ENCODE measurements around the gene EFCAB6. TPM values are rescaled to one million over a fixed set of nuclear protein-coding genes. Genes with fewer than 3 reads are reported as not detected.

Gene EFCAB6
- total and polyA plus RNA-seq, 9 of the 15 experiments (the other 6 are each of a cell fraction or from before 2014, with no cell fraction given), result 0.06 TPM; not detected in 8

DNA sequence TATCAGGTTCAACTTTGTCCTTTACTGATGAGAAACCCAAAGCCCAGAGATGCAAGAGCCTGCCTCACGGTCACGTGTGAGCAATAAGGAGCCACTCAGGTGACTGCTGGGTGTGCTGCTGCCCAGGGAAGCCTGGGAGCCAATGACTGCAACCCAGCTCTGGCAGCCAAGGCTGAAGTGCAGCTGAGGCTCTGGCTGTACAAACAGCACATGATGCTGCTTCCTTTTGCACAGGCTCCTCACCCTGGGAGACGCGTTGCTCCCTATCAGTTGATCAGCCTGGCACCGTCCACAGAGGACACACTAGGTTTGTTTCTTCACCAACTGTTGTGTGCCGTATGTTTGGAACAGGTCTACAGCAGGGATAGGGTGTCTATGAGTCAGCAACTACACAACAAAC lies 168.7 kb downstream of the EFCAB6 start:
- H3K9ac ChIP-seq (ENCODE audit: insufficient read depth in 1 of 2, low read depth in 2 of 2, low read length in 2 of 2), result no peak overlapping the region
- no peak overlapping the region for H3K4me3 ChIP-seq
- no peaks in the 10 kb centered on the region for H3K9me1 ChIP-seq (ENCODE audit: control insufficient read depth, insufficient read depth, low read length)
- H2AFZ ChIP-seq (ENCODE audit: low read depth, low read length), result no peak overlapping the region
- CTCF ChIA-PET (ENCODE audit: low intra/inter-chr PET ratio), result no interaction called here
- H3K79me2 ChIP-seq (ENCODE audit: control insufficient read depth, insufficient read depth, low read length), result no peaks in the 10 kb centered on the region
- ATAC-seq (no peak), FAIRE-seq (no peak), DNase-seq (ENCODE audit: extremely low read depth in 1 of 4, low spot score in 3 of 4) (no peak)
- TF ChIP-seq SAP30 (IDR thresholded peaks at IDR 0.05; ENCODE audit: borderline replicate concordance, insufficient read depth, low read depth, low read length, poor library complexity, severe bottlenecking) (no peak), ZNF76 (CRISPR knock-in tag; IDR thresholded peaks at IDR 0.05; ENCODE audit: borderline replicate concordance) (no peak), ZZZ3 (IDR thresholded peaks at IDR 0.05) (no peak), JUNB (CRISPR knock-in tag; conservative IDR thresholded peaks at IDR 0.05) (no peak), TFE3 (CRISPR knock-in tag; IDR thresholded peaks at IDR 0.05) (no peak), FUS (optimal IDR thresholded peaks at IDR 0.05; ENCODE audit: low read depth, low read length) (no peak), PHTF2 (CRISPR knock-in tag; IDR thresholded peaks at IDR 0.05) (no peak), GATAD2B (IDR thresholded peaks at IDR 0.05; ENCODE audit: borderline replicate concordance) (no peak), NCOA6 (IDR thresholded peaks at IDR 0.05) (no peak), NCOA4 (IDR thresholded peaks at IDR 0.05; ENCODE audit: partially characterized antibody) (no peak), BRD9 (IDR thresholded peaks at IDR 0.05; ENCODE audit: low read depth, partially characterized antibody) (no peak)
- TF ChIP-seq, protein P1, sequence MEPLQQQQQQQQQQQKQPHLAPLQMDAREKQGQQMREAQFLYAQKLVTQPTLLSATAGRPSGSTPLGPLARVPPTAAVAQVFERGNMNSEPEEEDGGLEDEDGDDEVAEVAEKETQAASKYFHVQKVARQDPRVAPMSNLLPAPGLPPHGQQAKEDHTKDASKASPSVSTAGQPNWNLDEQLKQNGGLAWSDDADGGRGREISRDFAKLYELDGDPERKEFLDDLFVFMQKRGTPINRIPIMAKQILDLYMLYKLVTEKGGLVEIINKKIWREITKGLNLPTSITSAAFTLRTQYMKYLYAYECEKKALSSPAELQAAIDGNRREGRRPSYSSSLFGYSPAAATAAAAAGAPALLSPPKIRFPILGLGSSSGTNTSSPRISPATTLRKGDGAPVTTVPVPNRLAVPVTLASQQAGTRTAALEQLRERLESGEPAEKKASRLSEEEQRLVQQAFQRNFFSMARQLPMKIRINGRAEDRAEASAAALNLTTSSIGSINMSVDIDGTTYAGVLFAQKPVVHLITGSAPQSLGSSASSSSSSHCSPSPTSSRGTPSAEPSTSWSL (CRISPR knock-in tag; IDR thresholded peaks at IDR 0.05; ENCODE audit: borderline replicate concordance), result no peak
- BruUV-seq (replicated peaks), result no TSS peak
- H3K27me3 ChIP-seq (ENCODE audit: control insufficient read depth in 2 of 2, insufficient read depth in 2 of 2, low read length in 2 of 2), result no peaks in the 10 kb centered on the region
- WGBS (ENCODE audit: insufficient coverage, low coverage, missing lambda C conversion rate), result 0% methylated on average over 5 of the region's 6 CpGs
- no peaks in the 10 kb centered on the region for H4K20me1 ChIP-seq (replicated peaks; ENCODE audit: control insufficient read depth, insufficient read depth, low read length)
- POLR2A ChIA-PET, result no interaction called here
- intact Hi-C loops (cut with micrococcal nuclease) (no loop called here), in situ Hi-C loops (cut with MboI) (no loop called here)
- no peaks in the 10 kb centered on the region for H3K36me3 ChIP-seq (ENCODE audit: control insufficient read depth, insufficient read depth, low read length)
- H3K9me3 ChIP-seq (replicated peaks; ENCODE audit: control insufficient read depth, insufficient read depth, low read depth, low read length), result no peaks in the 10 kb centered on the region
- no peak overlapping the region for H3K27ac ChIP-seq (ENCODE audit: extremely low read depth, low read depth, low read length)
- H3K4me2 ChIP-seq (ENCODE audit: insufficient read depth, low read length), result no peak overlapping the region
- H3K4me1 ChIP-seq (replicated peaks in 1 of 2; ENCODE audit: control insufficient read depth in 2 of 2, insufficient read depth in 2 of 2, low read length in 2 of 2), result no peaks in the 10 kb centered on the region

Measured in K562 (cell line).